HG03432 (cell line): ENCODE measurements around the gene CILP2.
A peak's percentile ranks its signal among the peaks of the same experiment; 100 is the strongest.

Experiments
- ATAC-seq: cut with Tn5 transposase; IDR thresholded peaks from one replicate; pipeline ENCODE4 v1.9.1; 2021; ENCODE audit warnings: mild to moderate bottlenecking, moderate library complexity; ENCODE audit not compliant: unreplicated experiment

The CILP2 gene

GRCh38 chr19:19504754-19505668, 33.1 kb upstream of the CILP2 start:
- ATAC-seq, result no peak

DNA sequence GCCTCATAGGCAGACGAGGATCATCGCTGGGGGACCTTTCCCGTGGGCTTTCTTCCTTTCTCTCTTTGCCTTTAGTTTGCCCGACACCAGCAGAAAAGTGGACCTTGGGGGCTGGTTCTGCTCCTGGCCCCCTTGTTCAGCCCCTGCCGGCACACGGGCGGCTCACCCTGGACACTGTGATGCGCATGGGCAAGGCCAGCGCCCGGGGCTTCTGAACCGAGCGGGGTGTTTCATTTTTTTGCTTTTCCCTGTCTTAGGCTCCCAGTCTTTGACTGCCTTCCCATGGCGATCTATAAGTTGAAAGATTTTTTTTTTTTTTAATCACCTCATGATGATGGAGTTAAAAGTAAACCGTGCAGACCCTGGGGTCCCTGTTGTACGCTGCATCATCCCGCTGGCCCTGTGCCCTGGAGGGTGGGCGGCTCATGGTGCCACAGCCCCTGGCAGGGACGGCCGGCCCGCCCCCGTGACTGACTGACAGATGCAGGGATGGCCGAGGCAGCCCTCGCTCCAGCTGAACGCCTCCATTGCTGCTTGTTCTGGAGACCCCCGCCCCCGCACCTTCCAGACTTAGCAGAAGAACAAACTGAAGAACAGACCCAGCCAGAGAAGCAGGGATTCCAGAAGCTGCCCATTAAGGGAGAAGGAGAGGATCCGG, 32.3 kb upstream of the CILP2 start:
- no peak for ATAC-seq

- ATAC-seq, result no peak
Observed at GRCh38 chr19:19506592-19506991, 31.5 kb upstream of the CILP2 start.

DNA sequence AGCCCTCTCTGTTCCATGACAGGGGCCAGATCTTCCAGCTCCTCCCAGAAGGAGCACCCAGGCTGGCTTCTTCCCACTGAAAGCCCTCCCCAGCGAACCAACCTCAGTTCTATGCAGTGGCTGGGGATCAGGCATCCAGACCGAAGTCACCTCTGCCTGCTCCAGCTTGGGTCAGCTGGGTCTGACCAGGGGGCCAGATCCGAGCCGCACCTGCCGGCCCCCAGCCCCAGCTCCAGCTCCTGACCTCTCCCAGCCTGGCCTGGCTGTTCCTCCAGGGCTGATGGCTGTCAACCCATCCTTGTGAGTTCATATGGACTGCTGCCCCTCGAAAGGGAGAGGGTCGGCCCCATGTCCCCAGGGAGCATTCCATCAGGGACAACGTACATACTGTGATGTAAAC, 30.7 kb upstream of the CILP2 start:
- ATAC-seq, result no peak

DNA sequence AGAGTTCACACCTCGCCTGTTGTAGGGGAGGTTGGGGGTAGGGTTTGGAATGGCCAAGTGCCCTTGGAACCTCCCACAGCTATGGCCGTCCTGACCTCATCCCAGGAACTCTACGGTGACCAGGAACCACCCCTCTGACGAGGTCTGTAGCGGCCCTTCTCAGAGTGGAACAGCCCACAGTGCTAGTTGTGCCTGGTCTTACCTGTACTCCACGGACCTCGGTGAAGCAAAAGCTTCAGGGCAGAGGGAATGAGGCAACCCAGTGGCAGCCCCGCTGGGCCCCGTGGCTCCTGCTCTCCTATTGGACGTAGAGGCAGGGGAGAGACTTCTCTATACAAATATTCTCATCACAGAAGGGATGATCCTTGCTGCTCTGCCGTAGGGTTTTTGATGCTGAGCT, 29.8 kb upstream of the CILP2 start:
- no peak for ATAC-seq

GRCh38 chr19:19510432-19510831, 27.6 kb upstream of the CILP2 start:
- ATAC-seq, result no peak

GRCh38 chr19:19513682-19514081, 24.4 kb upstream of the CILP2 start:
- no peak for ATAC-seq

- ATAC-seq, result no peak
Observed at GRCh38 chr19:19514215-19514657, 23.8 kb upstream of the CILP2 start.

DNA sequence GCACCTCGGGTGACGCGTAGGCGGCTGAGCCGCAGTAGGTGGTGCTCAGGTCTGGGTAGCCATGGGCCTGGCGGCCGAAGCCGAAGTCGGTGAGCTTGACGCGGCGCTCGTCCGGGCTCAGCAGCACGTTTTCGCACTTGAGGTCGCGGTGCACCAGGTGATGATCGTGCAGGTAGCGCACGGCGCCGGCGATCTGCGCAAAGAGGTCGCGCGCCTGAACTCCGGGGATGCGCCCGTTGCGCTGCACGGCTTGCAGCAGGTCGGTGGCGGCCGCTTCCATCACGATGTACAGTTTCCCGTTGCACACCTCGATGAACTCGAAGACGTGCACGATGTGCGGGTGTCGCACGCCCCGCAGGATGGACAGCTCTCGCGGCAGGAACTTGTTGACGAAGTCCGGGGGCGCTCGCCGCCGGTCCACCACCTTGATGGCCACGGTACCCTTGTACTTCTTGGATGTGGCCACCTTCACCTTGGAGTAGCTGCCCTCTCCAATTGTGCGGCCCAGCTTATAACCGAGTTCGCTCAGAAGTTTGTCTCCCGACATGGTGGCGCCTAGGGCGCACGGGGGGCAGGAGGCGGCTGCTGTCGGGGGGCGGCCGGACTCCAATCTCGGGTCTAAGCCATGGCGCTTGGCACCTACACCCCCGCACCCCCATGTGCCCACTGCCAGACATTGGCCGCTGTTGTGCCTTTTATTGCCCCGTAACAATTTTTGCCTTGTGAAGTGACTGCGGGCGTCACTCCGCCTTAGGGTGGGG, 23.0 kb upstream of the CILP2 start, which contains the start of gene TSSK6:
TSS of gene TSSK6 (minus strand) at position 668 of the 761 bp plus-strand sequence. CDS start at position 547, 121 bp downstream.
- no peak for ATAC-seq

DNA sequence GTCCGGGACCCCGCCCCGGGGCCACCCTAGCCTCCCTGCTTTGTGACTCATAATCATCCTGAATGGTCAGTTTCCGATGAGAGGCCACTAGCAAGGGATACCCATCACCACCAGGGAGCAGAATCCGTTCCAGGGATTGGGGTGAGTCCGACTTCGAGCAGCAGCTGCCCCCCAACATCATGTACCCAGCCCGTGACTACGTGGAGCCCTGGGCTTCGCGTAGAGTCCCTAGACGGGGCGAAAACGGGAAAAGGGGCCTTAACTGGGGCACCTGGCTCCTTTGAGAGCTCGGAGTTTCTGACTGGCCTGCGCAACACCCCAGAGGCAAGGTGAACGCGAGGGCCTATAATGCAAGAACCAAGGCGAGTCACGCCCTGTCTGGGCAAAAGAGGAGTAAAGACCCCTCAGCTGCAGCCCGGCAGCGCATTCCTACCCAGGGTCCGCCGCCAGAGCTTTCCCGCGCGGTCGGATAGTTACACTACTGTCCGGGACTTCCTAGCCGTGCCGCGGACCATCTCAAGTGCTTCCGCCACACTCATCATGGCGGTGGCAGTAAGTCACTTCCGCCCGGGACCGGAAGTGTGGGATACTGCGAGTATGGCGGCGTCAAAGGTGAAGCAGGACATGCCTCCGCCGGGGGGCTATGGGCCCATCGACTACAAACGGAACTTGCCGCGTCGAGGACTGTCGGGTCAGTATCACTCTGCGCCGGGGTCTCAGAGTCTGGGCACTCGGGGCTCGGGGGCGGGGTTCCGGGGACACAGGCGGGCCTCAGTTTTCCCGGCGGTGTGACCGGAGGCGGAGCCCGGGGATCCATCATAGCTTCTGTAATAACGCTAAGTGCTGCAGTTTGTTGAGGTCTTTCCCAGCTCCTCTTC, 22.2 kb upstream of the CILP2 start, which contains the start of gene NDUFA13:
TSS of gene NDUFA13 (plus strand) at position 584 of the 878 bp plus-strand sequence. CDS start at position 598, 14 bp downstream.
- ATAC-seq, result peak; percentile 92

- ATAC-seq, result no peak
Observed at GRCh38 chr19:19517235-19517619, 20.8 kb upstream of the CILP2 start.

GRCh38 chr19:19520989-19521388, 17.1 kb upstream of the CILP2 start:
- ATAC-seq, result no peak

DNA sequence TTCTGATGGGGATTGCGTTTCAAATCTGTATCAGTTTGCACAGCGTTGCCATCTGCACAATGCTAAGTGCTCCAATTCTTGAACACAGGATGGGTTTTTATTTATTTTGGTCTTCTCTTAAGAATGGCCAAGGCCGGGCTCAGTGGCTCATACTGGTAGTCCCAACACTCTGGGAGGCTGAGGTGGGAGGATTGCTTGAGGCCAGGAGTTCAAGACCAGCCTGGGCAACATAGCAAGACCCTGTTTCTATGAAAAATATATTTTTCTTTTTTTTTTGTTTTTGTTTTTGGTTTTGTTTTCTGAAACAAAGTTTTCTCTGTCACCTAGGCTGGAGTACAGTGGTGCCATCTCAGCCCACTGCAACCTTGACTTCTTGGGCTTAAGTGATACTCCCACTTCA, 14.9 kb upstream of the CILP2 start:
- no peak for ATAC-seq

- ATAC-seq, result no peak
Observed at GRCh38 chr19:19524053-19524452, 14.0 kb upstream of the CILP2 start.

DNA sequence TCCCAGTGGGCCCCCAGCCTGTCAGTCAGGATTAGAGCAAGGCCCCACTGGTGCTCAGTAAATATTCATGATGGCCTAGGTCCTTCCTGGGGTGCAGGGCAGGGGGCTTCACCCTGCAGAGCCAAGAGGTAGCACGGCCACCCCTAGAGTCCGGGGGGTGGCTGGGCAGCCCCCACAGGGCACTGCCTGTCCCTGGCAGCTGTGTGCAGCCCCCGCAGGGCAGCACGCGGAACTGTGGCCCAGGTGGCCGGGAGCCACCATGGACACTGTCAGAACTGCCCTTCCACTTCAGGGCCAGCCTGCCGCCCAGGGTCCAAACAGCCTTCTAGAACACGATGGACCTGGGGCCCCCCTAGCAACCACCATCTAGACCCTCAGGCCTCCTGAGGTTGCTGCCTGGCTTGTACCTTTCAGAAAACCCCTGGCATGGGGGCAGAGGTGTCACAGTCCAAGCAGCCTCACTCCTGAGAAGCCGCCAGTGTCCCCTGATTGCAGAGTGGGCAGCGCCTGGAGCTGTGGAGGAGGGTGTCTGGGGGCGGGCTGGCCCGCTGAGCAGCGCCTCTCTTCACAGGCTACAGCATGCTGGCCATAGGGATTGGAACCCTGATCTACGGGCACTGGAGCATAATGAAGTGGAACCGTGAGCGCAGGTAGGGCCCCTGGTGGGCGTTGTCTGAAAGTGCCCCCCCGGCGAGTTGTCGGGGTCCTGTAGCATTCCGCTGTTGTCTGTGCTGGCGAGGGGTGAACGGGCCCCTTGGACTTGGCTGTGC, 12.3 kb upstream of the CILP2 start:
- no peak for ATAC-seq

DNA sequence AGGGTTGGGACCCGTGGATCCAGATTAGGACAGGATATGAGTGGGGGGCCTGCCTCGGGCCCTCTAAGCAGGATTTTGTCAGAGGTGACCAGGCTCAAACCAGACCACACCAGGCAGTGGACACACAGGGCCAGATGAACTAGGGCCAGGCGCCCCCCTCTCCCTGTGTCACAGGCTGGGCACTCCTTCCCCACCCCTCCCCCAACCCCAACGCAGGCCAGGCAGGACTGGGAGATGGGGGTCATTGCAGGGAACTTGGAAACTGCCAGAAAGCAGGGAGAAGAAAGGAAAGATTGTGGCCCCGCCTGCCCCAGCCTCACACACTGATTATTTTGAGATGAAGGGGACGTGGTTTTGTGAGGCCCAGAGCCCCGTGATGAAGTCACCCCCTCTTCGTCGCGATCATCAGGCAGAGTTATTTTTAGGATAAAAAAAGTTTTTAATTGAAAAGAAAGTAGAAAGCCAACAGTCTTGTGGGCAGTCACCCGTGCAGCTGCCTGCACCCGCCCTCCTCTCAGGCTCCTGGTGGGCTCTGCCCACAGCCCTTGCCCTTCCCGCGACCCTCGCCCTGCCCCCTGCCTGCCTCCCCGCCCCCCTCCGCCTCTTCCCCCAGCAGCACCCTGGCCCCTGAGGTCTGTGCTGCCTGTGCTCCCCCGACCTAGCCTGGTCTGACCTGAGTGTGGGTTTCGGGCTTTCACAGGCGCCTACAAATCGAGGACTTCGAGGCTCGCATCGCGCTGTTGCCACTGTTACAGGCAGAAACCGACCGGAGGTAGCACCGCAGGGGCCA, 11.3 kb upstream of the CILP2 start:
- no peak for ATAC-seq

DNA sequence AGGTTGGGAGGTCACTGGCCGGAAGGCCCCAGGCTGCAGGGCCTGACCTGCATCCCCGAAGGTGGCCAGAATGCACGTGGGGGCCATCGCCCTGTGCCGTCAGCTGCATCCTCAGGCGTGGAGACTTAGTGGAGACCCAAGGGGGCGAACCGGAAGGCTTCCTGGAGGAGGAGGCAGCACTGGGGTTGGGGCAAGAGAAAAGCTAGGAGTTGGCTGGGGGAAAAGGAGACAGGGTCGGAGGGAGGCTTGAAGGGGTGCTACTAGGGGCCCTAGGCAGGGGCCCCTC, 10.8 kb upstream of the CILP2 start:
- no peak for ATAC-seq

- no peak for ATAC-seq
Observed at GRCh38 chr19:19527674-19528625, 10.1 kb upstream of the CILP2 start.
